ENCODE data around the gene TMEM258. TPM values are rescaled to one million over a fixed set of nuclear protein-coding genes. Genes with fewer than 3 reads are reported as not detected.
A peak's percentile ranks its signal among the peaks of the same experiment; 100 is the strongest.

Gene TMEM258
- total and polyA plus RNA-seq, 4 donors = 43.9 to 229 (median 163) TPM

GRCh38 chr11:61760946-61761345 is 31.5 kb downstream of the TMEM258 start:
- TF ChIP-seq CTCF (IDR thresholded peaks at IDR 0.05; ENCODE audit: control extremely low read depth, extremely low read depth) = no peak
- no peaks in the 10 kb centered on the region for H3K27me3 ChIP-seq (ENCODE audit: control insufficient read depth in 3 of 3, insufficient read depth in 3 of 3, low read length in 2 of 3)
- no peak for DNase-seq
- H3K9me3 ChIP-seq (ENCODE audit: control insufficient read depth in 4 of 4, insufficient read depth in 3 of 4, low read length in 3 of 4) = no peaks in the 10 kb centered on the region
- H3K27ac ChIP-seq (ENCODE audit: low read depth in 1 of 2, low read length in 1 of 2) = no peak overlapping the region
- peaks cover 0 to 11% (median 0%) of the 10 kb centered on the region in 5 donors for H3K4me1 ChIP-seq (ENCODE audit: control insufficient read depth in 5 of 5, insufficient read depth in 5 of 5, low read length in 5 of 5)
- no peak overlapping the region for H3K9ac ChIP-seq (ENCODE audit: insufficient read depth in 1 of 2, low read length in 2 of 2)
- 76 to 88% methylated on average over 9 to 13 of the region's 13 CpGs for WGBS, 2 donors
- no peak overlapping the region for H3K4me3 ChIP-seq
- ATAC-seq (ENCODE audit: insufficient read depth, low FRiP score) = no peak
- no peaks in the 10 kb centered on the region for H3K36me3 ChIP-seq (ENCODE audit: control insufficient read depth in 4 of 4, insufficient read depth in 4 of 4, low read length in 4 of 4)

GRCh38 chr11:61757213-61757862 is 35.1 kb downstream of the TMEM258 start:
- Histone ChIP-seq H3K27ac (ENCODE audit: low read depth in 1 of 2, low read length in 1 of 2) (no peak overlapping the region), H3K4me1 (ENCODE audit: control insufficient read depth in 5 of 5, insufficient read depth in 5 of 5, low read length in 5 of 5) (peaks cover 0 to 22% (median 0%) of the 10 kb centered on the region in 5 donors), H3K9me3 (ENCODE audit: control insufficient read depth in 4 of 4, insufficient read depth in 3 of 4, low read length in 3 of 4) (no peaks in the 10 kb centered on the region), H3K4me3 (no peak overlapping the region), H3K27me3 (ENCODE audit: control insufficient read depth in 3 of 3, insufficient read depth in 3 of 3, low read length in 2 of 3) (no peaks in the 10 kb centered on the region), H3K36me3 (ENCODE audit: control insufficient read depth in 4 of 4, insufficient read depth in 4 of 4, low read length in 4 of 4) (no peaks in the 10 kb centered on the region), H3K9ac (ENCODE audit: insufficient read depth in 1 of 2, low read length in 2 of 2) (no peak overlapping the region)
- 86 to 91% methylated on average over 15 of the region's 15 CpGs for WGBS, 2 donors
- DNase-seq (no peak), ATAC-seq (ENCODE audit: insufficient read depth, low FRiP score) (no peak)
- no peak for TF ChIP-seq CTCF (IDR thresholded peaks at IDR 0.05; ENCODE audit: control extremely low read depth, extremely low read depth)

- Histone ChIP-seq H3K9me3 (ENCODE audit: control insufficient read depth in 4 of 4, insufficient read depth in 3 of 4, low read length in 3 of 4) (no peaks in the 10 kb centered on the region), H3K36me3 (ENCODE audit: control insufficient read depth in 4 of 4, insufficient read depth in 4 of 4, low read length in 4 of 4) (no peaks in the 10 kb centered on the region), H3K27ac (ENCODE audit: low read depth in 1 of 2, low read length in 1 of 2) (peak overlapping the region in 1 of 2 donors; percentile 5), H3K9ac (ENCODE audit: insufficient read depth in 1 of 2, low read length in 2 of 2) (no peak overlapping the region), H3K4me1 (ENCODE audit: control insufficient read depth in 5 of 5, insufficient read depth in 5 of 5, low read length in 5 of 5) (peaks cover 0 to 22% (median 0%) of the 10 kb centered on the region in 5 donors), H3K4me3 (no peak overlapping the region), H3K27me3 (ENCODE audit: control insufficient read depth in 3 of 3, insufficient read depth in 3 of 3, low read length in 2 of 3) (peaks cover 0 to 4% (median 0%) of the 10 kb centered on the region in 3 donors)
- DNase-seq = peak in 1 of 3 donors; percentile 33
- 65 to 66% methylated on average over 9 of the region's 9 CpGs for WGBS, 2 donors
- ATAC-seq (ENCODE audit: insufficient read depth, low FRiP score) = no peak
- TF ChIP-seq CTCF (IDR thresholded peaks at IDR 0.05; ENCODE audit: control extremely low read depth, extremely low read depth) = no peak
These were observed 35.8 kb downstream of the TMEM258 start for GRCh38 chr11:61756452-61757212.
